ENCODE measurements around the gene KCNK3.

- TF ChIP-seq CTCF (IDR thresholded peaks at IDR 0.05) = no peak
- TF ChIP-seq EP300 (IDR thresholded peaks at IDR 0.05) = no peak
Measured at GRCh38 chr2:26672112-26672817, 20.3 kb upstream of the KCNK3 start.
